Chondrocyte (in vitro differentiated cells): ENCODE data around the gene KLHL3. TPM values are rescaled to one million over a fixed set of nuclear protein-coding genes. Genes with fewer than 3 reads are reported as not detected.

Source experiments
- DNase-seq: peaks from one replicate; pipeline ENCODE4 v3.0.0; 2021; ENCODE audit warnings: mixed read lengths, low spot score
- H3K27ac Mint-ChIP-seq: one replicate; pipeline ENCODE4 v1.8.0; 2021; ENCODE audit warnings: mild to moderate bottlenecking, moderate library complexity, mixed read lengths; ENCODE audit not compliant: unreplicated experiment
- H3K27me3 Mint-ChIP-seq: 2 replicates; pipeline ENCODE4 v1.8.0; 2021; ENCODE audit warnings: low read depth, mixed read lengths
- H3K36me3 Mint-ChIP-seq: 2 replicates; pipeline ENCODE4 v1.8.0; 2021; ENCODE audit warnings: low read depth, mixed read lengths
- H3K4me1 Mint-ChIP-seq: 2 replicates; pipeline ENCODE4 v1.8.0; 2021; ENCODE audit warnings: low read depth, mild to moderate bottlenecking, mixed read lengths
- H3K4me3 Mint-ChIP-seq: one replicate; pipeline ENCODE4 v1.8.0; 2021; ENCODE audit warnings: mild to moderate bottlenecking, moderate library complexity, mixed read lengths; ENCODE audit not compliant: unreplicated experiment
- H3K9me3 Mint-ChIP-seq: 2 replicates; pipeline ENCODE4 v1.8.0; 2021; ENCODE audit warnings: low read depth, mixed read lengths
- CTCF ChIP-seq: fragments of 200-600 bp; sonication (generic); IDR thresholded peaks from 2 replicates; pipeline ENCODE4 v1.5.0; 2021; ENCODE audit warnings: antibody characterized with exemption, mild to moderate bottlenecking, moderate library complexity
- total RNA-seq: library from RNA; stranded (reverse); gene quantifications from 3 replicates; pipeline ENCODE4 v1.2.1, GENCODE V29; 2021

Gene KLHL3
- total RNA-seq, 1 donor from 2014 or later = 1.9 TPM

GRCh38 chr5:137627293-137627692, 108.6 kb downstream of the KLHL3 start:
- no peak for TF ChIP-seq CTCF
- Mint-ChIP-seq H3K36me3 (peaks cover under 1% of the 10 kb centered on the region), H3K9me3 (peaks cover 4% of the 10 kb centered on the region), H3K27me3 (no peaks in the 10 kb centered on the region), H3K27ac (no peak overlapping the region), H3K4me3 (no peak overlapping the region), H3K4me1 (peaks cover 36% of the 10 kb centered on the region)
- DNase-seq = no peak

- Mint-ChIP-seq H3K36me3 (no peaks in the 10 kb centered on the region), H3K4me3 (no peak overlapping the region), H3K27me3 (no peaks in the 10 kb centered on the region), H3K4me1 (peaks cover 35% of the 10 kb centered on the region), H3K27ac (no peak overlapping the region), H3K9me3 (no peaks in the 10 kb centered on the region)
- no peak for DNase-seq
- no peak for TF ChIP-seq CTCF
Measured at GRCh38 chr5:137624786-137625349, 111.0 kb downstream of the KLHL3 start.

GRCh38 chr5:137622850-137623249, 113.0 kb downstream of the KLHL3 start:
- Mint-ChIP-seq H3K27ac (peak overlapping the region; percentile 87), H3K27me3 (no peaks in the 10 kb centered on the region), H3K4me1 (peaks cover 48% of the 10 kb centered on the region), H3K36me3 (no peaks in the 10 kb centered on the region), H3K4me3 (no peak overlapping the region), H3K9me3 (no peaks in the 10 kb centered on the region)
- no peak for TF ChIP-seq CTCF
- DNase-seq = no peak

- H3K36me3 Mint-ChIP-seq = no peaks in the 10 kb centered on the region
- H3K27me3 Mint-ChIP-seq = no peaks in the 10 kb centered on the region
- peaks cover 55% of the 10 kb centered on the region for H3K4me1 Mint-ChIP-seq
- peak overlapping the region; percentile 87 for H3K27ac Mint-ChIP-seq
- no peak for TF ChIP-seq CTCF
- H3K4me3 Mint-ChIP-seq = no peak overlapping the region
- H3K9me3 Mint-ChIP-seq = no peaks in the 10 kb centered on the region
- DNase-seq = no peak
Measured at GRCh38 chr5:137621861-137622823, 113.7 kb downstream of the KLHL3 start.

GRCh38 chr5:137621306-137621705, 114.6 kb downstream of the KLHL3 start:
- DNase-seq = no peak
- Mint-ChIP-seq H3K4me3 (no peak overlapping the region), H3K4me1 (peaks cover 56% of the 10 kb centered on the region), H3K9me3 (no peaks in the 10 kb centered on the region), H3K27ac (peak overlapping the region; percentile 87), H3K27me3 (no peaks in the 10 kb centered on the region), H3K36me3 (no peaks in the 10 kb centered on the region)
- TF ChIP-seq CTCF = no peak
